ENCODE measurements around the gene USP1.

The USP1 gene

GRCh38 chr1:62436466-62437272, at the start of gene USP1:
USP1 (plus strand) TSS chr1:62437049; CDS start chr1:62439868, 2,819 bp downstream.
- Mint-ChIP-seq H3K27ac (peak within 1 kb of the TSS; percentile 98), H3K4me3 (peak within 1 kb of the TSS; percentile 97), H3K9me3 (ENCODE audit: low read depth) (peaks cover 4% of the 10 kb centered on the region), H3K4me1 (ENCODE audit: low read depth) (peaks cover 42% of the 10 kb centered on the region), H3K27me3 (no peaks in the 10 kb centered on the region), H3K36me3 (peaks cover 5% of the 10 kb centered on the region)

GRCh38 chr1:62389531-62389930, 47.3 kb upstream of the USP1 start:
- H3K4me1 Mint-ChIP-seq (ENCODE audit: low read depth), result no peaks in the 10 kb centered on the region
- no peak overlapping the region for H3K4me3 Mint-ChIP-seq
- no peak overlapping the region for H3K27ac Mint-ChIP-seq
- H3K9me3 Mint-ChIP-seq (ENCODE audit: low read depth), result no peaks in the 10 kb centered on the region
- H3K27me3 Mint-ChIP-seq, result no peaks in the 10 kb centered on the region
- H3K36me3 Mint-ChIP-seq, result no peaks in the 10 kb centered on the region

- no peaks in the 10 kb centered on the region for H3K9me3 Mint-ChIP-seq (ENCODE audit: low read depth)
- no peaks in the 10 kb centered on the region for H3K36me3 Mint-ChIP-seq
- no peak overlapping the region for H3K4me3 Mint-ChIP-seq
- H3K27me3 Mint-ChIP-seq, result no peaks in the 10 kb centered on the region
- H3K4me1 Mint-ChIP-seq (ENCODE audit: low read depth), result no peaks in the 10 kb centered on the region
- H3K27ac Mint-ChIP-seq, result no peak overlapping the region
Observed at GRCh38 chr1:62390071-62390470, 46.8 kb upstream of the USP1 start.

GRCh38 chr1:62391369-62391971, 45.4 kb upstream of the USP1 start:
- no peak overlapping the region for H3K4me3 Mint-ChIP-seq
- no peak overlapping the region for H3K27ac Mint-ChIP-seq

GRCh38 chr1:62392951-62393350, 43.9 kb upstream of the USP1 start:
- Mint-ChIP-seq H3K27me3 (no peaks in the 10 kb centered on the region), H3K4me1 (ENCODE audit: low read depth) (no peaks in the 10 kb centered on the region), H3K9me3 (ENCODE audit: low read depth) (no peaks in the 10 kb centered on the region), H3K4me3 (no peak overlapping the region), H3K27ac (no peak overlapping the region), H3K36me3 (no peaks in the 10 kb centered on the region)

More at GRCh38 chr1:62391369-62391971, 45.4 kb upstream of the USP1 start:
- no peaks in the 10 kb centered on the region for H3K4me1 Mint-ChIP-seq (ENCODE audit: low read depth)
- no peaks in the 10 kb centered on the region for H3K36me3 Mint-ChIP-seq
- no peaks in the 10 kb centered on the region for H3K27me3 Mint-ChIP-seq
- H3K9me3 Mint-ChIP-seq (ENCODE audit: low read depth), result no peaks in the 10 kb centered on the region

- Mint-ChIP-seq H3K4me1 (ENCODE audit: low read depth) (no peaks in the 10 kb centered on the region), H3K36me3 (no peaks in the 10 kb centered on the region), H3K27me3 (no peaks in the 10 kb centered on the region), H3K4me3 (no peak overlapping the region), H3K27ac (no peak overlapping the region), H3K9me3 (ENCODE audit: low read depth) (no peaks in the 10 kb centered on the region)
Observed at GRCh38 chr1:62394646-62395045, 42.2 kb upstream of the USP1 start.

GRCh38 chr1:62395291-62395690, 41.6 kb upstream of the USP1 start:
- no peaks in the 10 kb centered on the region for H3K9me3 Mint-ChIP-seq (ENCODE audit: low read depth)
- H3K4me1 Mint-ChIP-seq (ENCODE audit: low read depth), result no peaks in the 10 kb centered on the region
- no peak overlapping the region for H3K4me3 Mint-ChIP-seq
- H3K36me3 Mint-ChIP-seq, result no peaks in the 10 kb centered on the region
- no peaks in the 10 kb centered on the region for H3K27me3 Mint-ChIP-seq
- no peak overlapping the region for H3K27ac Mint-ChIP-seq

- Mint-ChIP-seq H3K9me3 (ENCODE audit: low read depth) (no peaks in the 10 kb centered on the region), H3K27ac (no peak overlapping the region), H3K4me1 (ENCODE audit: low read depth) (no peaks in the 10 kb centered on the region), H3K36me3 (no peaks in the 10 kb centered on the region), H3K27me3 (no peaks in the 10 kb centered on the region), H3K4me3 (no peak overlapping the region)
Observed at GRCh38 chr1:62396871-62397270, 40.0 kb upstream of the USP1 start.

- no peaks in the 10 kb centered on the region for H3K27me3 Mint-ChIP-seq
- H3K9me3 Mint-ChIP-seq (ENCODE audit: low read depth), result no peaks in the 10 kb centered on the region
- H3K36me3 Mint-ChIP-seq, result no peaks in the 10 kb centered on the region
- H3K4me1 Mint-ChIP-seq (ENCODE audit: low read depth), result no peaks in the 10 kb centered on the region
- H3K27ac Mint-ChIP-seq, result no peak overlapping the region
- no peak overlapping the region for H3K4me3 Mint-ChIP-seq
Observed at GRCh38 chr1:62397301-62397700, 39.5 kb upstream of the USP1 start.

GRCh38 chr1:62398377-62398776, 38.5 kb upstream of the USP1 start:
- no peak overlapping the region for H3K27ac Mint-ChIP-seq
- no peaks in the 10 kb centered on the region for H3K27me3 Mint-ChIP-seq

GRCh38 chr1:62401034-62401760, 35.7 kb upstream of the USP1 start:
- H3K27ac Mint-ChIP-seq, result no peak overlapping the region
- no peaks in the 10 kb centered on the region for H3K27me3 Mint-ChIP-seq

More at GRCh38 chr1:62398377-62398776, 38.5 kb upstream of the USP1 start:
- Mint-ChIP-seq H3K4me1 (ENCODE audit: low read depth) (no peaks in the 10 kb centered on the region), H3K36me3 (no peaks in the 10 kb centered on the region), H3K4me3 (no peak overlapping the region), H3K9me3 (ENCODE audit: low read depth) (no peaks in the 10 kb centered on the region)

GRCh38 chr1:62405247-62405646, 31.6 kb upstream of the USP1 start:
- Mint-ChIP-seq H3K9me3 (ENCODE audit: low read depth) (no peaks in the 10 kb centered on the region), H3K36me3 (no peaks in the 10 kb centered on the region), H3K4me3 (no peak overlapping the region), H3K27me3 (no peaks in the 10 kb centered on the region), H3K27ac (no peak overlapping the region), H3K4me1 (ENCODE audit: low read depth) (no peaks in the 10 kb centered on the region)

More at GRCh38 chr1:62401034-62401760, 35.7 kb upstream of the USP1 start:
- Mint-ChIP-seq H3K9me3 (ENCODE audit: low read depth) (no peaks in the 10 kb centered on the region), H3K36me3 (no peaks in the 10 kb centered on the region), H3K4me3 (no peak overlapping the region), H3K4me1 (ENCODE audit: low read depth) (no peaks in the 10 kb centered on the region)

GRCh38 chr1:62406576-62406975, 30.3 kb upstream of the USP1 start:
- Mint-ChIP-seq H3K27me3 (no peaks in the 10 kb centered on the region), H3K4me1 (ENCODE audit: low read depth) (no peaks in the 10 kb centered on the region)

GRCh38 chr1:62407398-62408009, 29.3 kb upstream of the USP1 start:
- H3K4me1 Mint-ChIP-seq (ENCODE audit: low read depth), result no peaks in the 10 kb centered on the region
- no peaks in the 10 kb centered on the region for H3K9me3 Mint-ChIP-seq (ENCODE audit: low read depth)
- H3K27me3 Mint-ChIP-seq, result no peaks in the 10 kb centered on the region
- no peaks in the 10 kb centered on the region for H3K36me3 Mint-ChIP-seq
- no peak overlapping the region for H3K27ac Mint-ChIP-seq
- H3K4me3 Mint-ChIP-seq, result no peak overlapping the region

More at GRCh38 chr1:62406576-62406975, 30.3 kb upstream of the USP1 start:
- no peaks in the 10 kb centered on the region for H3K9me3 Mint-ChIP-seq (ENCODE audit: low read depth)
- no peak overlapping the region for H3K27ac Mint-ChIP-seq
- no peaks in the 10 kb centered on the region for H3K36me3 Mint-ChIP-seq
- no peak overlapping the region for H3K4me3 Mint-ChIP-seq

- H3K4me1 Mint-ChIP-seq (ENCODE audit: low read depth), result no peaks in the 10 kb centered on the region
- H3K27ac Mint-ChIP-seq, result no peak overlapping the region
Observed at GRCh38 chr1:62415687-62416086, 21.2 kb upstream of the USP1 start.

More at GRCh38 chr1:62415687-62416086, 21.2 kb upstream of the USP1 start:
- Mint-ChIP-seq H3K9me3 (ENCODE audit: low read depth) (no peaks in the 10 kb centered on the region), H3K4me3 (no peak overlapping the region), H3K27me3 (peaks cover 1% of the 10 kb centered on the region), H3K36me3 (no peaks in the 10 kb centered on the region)

Data from activated naive CD8-positive, alpha-beta T cell (primary cell).